Stimulated activated CD4-positive, alpha-beta T cell treated with anti-CD3 and anti-CD28 coated beads, Interleukin-12 subunit alpha, Interleukin-12 subunit beta, amount 100 ng/mL, for 4 hours (primary cell): ENCODE results near the gene FAM47E.
A peak's percentile ranks its signal among the peaks of the same experiment; 100 is the strongest.

Experiments
- DNase-seq: peaks from one replicate; pipeline ENCODE4 v3.0.0-alpha.2; 2020

Gene FAM47E

DNA sequence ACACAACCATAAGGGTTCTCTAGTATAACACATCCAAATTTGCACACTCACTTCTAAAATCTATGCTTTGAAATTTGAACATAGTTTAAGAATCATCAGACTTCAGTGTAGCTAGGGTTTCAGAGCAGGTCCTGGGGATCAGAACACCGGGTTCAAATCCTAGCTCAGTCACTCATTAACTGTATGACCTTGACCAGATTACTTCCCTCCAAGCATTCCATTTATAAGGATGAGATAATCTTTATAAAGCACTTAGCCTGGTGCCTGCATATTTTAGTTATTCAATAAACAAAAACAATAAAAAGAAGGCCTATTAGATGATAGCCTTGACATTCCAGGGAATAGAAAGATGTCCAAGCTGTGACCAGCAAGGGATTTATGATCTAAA lies 50.2 kb downstream of the FAM47E start:
- no peak for DNase-seq

DNA sequence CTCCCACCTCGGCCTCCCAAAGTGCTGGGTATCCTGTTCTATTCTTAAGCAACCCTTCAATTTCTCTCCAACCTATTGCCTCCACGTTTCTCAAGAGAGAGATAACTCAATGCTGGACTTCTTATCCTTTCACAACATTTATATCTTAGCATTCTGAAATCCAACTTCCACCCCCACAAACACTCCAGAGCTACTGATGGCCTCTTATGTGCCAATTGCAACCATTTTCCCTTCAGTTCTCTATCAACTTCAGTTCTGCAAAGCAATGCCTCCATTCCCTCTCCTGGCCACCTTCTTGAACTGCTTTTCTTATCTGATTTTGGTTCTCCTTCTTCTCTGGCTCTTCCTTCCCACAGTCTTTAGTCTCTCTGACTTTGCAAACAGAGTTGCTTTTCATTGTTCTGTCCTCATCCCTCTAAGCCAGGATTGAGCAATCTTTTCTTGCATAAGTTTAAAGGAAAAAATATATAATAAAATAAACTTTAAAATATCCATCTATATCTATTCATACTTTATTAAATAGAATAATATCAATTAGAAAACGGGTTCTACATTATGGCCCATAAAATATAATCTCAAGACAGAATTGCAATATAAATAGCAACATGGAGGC lies 51.4 kb downstream of the FAM47E start:
- DNase-seq = no peak

DNA sequence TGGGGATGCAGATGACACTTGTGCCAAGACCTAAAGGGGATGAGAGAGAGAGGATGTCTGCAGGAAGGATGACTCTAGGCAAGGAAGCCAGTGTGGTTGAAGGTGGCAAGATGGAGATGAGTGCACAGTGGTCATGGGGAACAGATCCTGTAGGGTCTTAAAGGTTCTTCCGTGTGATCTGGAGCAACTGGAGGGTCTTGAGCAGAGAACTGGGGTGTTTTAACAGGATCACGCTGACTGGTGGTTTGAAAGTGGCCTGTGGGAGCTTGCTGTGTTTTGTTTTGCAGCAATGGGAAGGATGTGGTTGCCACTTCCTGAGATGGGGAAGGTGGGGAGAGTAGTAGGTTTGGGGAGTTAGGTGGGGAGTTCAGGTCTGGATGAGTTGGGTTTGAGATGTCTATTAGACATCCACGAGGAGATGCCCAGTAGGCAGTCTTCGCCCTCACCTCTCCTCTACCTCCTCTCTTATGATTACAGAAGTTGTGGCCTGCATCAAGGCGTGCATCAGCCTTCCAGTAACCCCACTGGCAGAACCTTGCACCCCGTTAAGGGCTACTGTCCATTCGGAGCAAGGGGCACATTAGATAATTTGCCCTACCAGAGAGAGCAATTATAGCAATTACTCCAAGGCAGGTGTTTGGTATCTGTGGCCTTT lies 53.6 kb downstream of the FAM47E start:
- no peak for DNase-seq

DNA sequence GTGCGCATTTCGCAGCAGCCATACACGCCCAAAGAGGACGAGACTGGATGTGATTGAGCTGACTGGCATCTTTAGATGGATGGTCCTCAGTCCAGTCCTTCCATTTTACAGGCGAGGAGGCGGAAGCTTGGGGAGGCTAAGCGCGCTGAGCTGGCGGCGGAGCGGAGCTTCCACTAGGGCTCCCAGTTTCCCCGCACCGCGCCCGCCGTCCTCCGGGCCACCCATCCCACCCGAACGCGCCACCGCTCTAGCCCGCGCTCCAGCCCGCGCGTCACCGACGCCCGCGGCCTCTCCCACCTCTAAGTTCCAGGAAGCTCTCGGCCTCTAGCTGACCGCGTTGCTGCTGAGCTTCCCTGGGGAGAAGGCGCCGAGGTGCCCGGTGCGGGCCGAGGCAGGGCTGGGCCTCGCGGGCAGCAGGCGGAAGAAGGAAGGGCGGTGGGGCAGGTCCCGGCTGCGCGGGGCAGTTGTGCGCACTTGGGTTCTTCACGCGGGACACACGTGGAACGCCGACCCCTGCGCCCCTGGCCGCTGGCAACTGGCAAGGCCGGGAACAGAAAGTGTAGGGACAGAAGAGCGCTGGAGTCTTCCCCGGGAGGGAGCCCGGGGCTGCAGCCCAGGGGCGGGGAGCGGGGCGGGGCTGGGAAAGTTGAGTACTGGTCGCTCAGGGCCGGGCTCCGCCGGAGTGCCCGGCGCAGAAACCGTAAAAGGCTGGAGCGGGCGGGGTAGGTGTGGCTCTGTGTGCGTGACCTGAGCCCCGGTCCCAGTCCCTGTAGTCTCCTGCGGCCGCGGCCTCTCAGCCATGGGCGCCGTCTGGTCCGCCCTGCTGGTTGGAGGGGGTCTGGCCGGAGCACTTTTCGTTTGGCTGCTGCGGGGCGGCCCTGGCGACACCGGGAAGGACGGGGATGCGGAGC lies 54.7 kb downstream of the FAM47E start, which contains the start of gene STBD1:
TSS of gene STBD1 (plus strand) at position 763 of the 911 bp plus-strand sequence. CDS start at position 800, 37 bp downstream.
- peak; percentile 29 for DNase-seq

DNA sequence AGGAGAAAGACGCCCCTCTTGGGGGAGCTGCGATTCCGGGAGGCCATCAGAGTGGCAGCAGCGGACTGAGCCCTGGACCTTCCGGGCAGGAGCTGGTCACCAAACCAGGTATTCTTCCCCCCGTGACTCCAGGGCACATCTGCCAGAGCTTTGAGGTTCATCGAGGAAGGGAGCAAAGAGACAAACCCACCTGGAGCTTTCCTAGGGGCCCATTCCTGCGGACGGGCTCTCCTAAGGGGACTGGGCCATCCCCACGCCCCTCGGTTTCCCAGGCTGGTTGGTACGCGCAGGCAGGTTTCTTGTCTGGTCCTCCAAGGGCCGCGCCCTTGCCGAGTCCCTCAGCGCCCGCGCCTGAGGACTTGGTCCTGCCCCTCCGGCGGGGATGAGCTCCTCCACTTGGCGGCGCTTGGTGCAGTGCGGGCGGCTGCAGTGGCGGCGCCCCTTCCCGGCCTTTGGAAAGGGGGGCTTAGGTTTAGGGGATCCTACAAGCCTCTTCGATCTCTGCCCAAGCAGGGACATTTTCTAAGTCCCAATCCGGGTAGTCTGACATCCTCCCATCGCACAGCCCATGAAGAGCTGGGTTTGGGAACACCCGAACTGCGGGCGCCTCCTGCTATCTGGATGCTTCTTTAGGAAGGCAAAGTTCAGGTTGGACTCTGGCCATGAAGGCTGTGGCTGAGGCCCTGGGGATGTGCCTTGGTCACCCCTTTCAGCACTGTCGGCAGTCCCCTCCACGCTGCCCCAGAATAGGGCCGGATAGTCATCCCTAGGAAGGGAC lies 55.5 kb downstream of the FAM47E start:
- DNase-seq = peak; percentile 10

DNA sequence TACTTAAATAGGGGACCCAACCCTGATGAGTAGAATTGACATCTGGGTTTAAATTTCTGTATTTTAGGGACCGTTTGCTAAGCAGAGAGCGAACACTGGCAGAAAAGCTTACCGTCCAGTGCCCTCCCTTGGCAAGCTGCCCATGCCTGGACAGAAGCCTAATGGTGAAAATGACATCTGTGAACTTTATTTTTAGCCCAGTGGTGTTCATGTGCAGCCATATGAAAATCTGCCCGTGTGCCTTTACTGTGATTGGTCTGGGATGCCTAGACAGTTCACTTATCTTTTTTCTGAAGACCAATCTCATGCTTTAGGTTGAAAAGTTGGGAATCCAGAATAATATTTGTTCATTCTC lies 56.1 kb downstream of the FAM47E start:
- no peak for DNase-seq

DNA sequence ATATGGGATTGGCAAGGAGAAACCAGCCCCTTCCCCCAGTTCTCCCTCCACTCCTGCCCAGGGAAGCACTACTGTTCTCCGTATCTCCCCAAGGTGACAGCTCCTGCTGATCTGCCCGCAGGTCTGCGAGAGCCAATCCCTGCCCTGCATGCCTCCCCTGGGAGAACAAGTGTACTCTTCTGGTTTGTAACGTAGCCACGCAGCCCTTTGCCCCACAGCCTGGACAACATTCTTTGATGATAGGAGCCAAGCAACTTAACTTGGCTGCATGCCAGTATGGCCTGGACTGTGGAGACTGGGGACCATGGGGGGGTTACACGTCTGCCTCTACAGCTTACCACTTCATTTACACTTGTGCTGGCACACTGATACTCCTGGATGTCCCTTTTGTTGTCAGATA lies 57.0 kb downstream of the FAM47E start:
- DNase-seq = no peak

DNA sequence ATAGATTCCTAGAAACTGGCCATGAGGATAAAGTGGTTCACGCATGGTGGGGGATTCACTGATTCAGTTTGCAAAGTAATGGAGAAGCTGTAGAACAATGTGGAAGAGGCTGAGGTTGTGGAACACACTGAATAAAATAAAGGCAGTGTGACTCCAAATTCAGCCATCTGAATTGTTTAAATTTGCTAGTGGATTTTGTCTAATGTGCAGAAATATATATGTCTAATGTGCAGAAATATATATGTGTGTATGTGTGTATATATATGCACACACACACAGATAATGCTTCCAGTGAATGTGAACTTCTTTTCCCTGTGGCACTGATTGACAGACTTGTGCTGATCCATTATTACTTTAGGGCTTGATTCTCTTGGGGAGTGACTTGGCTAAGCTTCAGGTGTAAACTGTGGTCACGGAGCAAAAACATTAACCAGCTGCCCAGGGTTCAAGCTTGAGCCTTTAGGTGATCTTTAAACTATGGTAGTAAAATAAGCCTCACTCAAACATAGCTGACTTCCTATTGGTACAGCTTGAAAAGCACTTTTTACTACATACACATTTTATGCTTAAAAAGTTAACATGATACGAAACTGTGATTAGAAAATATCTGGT lies 58.5 kb downstream of the FAM47E start:
- no peak for DNase-seq

DNA sequence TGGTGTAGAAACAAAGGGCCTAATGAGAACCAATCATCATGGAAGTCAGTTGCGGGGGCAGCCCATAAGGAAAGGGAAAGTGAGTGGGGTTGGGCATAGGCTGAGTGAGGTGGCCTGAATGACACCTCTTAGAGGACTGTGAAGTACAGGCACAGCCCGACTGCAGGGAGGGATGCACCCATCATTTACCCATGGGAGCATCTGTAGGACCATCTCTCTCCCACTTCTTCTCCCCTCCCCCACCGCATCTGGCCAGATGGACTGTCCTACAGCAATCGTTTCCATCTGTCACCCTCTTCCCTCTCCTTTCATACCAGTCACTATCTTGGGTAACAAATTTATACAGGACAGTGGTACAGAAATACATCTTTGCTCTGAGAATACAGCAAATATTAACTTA lies 59.2 kb downstream of the FAM47E start:
- no peak for DNase-seq

DNA sequence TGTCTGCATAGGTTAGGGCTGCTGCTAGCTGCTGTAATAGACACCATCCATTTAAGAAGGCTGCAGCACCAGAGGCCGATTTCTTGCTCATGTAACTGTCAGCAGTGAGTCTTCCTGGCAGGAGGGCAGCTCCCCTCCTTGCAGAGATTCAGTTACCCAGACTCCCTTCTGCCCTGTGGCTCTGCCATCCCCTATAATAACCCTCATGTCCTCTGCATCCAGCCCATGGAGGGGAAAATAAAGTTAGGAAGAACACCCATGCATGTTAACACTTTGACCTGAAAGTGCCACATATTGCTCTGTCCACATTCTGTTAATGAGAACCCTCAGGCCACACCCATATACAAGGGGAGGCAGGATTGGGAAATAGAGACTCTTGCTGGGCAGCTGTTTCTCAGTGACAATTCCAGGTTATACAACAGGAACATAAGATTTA lies 60.4 kb downstream of the FAM47E start:
- no peak for DNase-seq

DNA sequence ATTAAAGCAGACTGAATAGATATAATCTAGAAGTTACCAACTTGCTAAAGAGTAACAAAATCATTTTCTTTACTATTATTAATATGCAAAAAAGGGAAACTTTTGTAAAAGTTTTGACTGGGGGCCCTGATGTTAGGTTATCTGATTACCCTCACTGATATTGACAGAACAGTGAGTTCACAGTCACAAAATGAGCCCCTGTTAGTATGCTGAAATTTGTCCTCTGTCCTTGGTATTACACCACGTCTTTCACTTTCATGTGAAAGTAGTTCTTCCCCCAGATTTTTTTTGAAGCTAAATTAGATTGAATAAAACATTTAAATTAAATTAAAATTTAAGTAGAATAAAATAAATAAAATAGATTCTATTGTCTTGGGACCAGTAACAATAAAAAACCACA lies 60.9 kb downstream of the FAM47E start:
- DNase-seq = no peak

DNA sequence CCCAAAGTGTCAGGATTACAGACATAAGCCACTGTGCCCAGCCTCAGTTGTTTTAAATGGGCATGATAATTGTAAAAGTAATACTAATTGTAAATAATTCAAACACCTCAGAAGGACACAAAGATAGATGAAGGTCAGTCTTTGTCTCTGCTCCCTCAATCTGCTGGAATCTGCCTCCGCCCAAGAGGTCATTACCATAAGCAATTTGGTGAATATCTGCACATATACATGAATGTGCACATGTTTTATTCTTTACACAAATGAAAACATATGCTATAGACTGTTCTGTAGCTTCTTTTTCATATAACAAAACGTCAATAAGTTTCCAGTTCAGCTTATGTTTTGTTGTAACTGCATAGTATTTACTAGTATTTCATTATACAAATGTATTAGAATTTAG lies 62.0 kb downstream of the FAM47E start:
- DNase-seq = no peak

DNA sequence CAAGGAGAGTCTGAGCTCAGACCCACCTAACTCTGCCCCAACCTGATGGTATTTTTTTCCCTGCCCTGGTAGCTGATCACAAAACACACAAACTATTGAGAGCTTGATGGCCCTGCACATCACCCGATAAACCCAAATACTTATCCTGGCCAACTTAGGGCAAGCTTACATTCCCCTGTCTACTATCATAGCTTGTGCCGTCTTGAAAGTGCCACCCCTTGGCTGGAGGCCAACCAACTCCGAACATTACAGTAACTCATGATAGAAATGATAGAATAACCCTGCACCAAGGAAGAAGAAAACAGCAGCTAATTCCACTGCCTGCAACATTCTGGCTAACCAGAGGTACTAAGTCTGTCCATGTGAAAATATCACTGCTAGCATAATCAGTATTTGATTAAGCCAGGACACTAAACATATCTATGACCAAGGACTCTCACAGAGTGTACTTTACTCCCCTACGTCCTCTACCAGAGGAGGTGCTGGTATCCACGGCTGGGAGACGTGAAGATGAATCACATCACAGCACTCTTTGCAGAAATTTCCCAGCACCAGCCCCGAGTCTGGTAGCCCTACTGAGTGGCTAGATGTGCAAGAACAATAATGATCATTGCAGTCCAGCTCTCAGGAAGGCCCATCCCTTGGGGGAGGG lies 63.9 kb downstream of the FAM47E start:
- DNase-seq = no peak

DNA sequence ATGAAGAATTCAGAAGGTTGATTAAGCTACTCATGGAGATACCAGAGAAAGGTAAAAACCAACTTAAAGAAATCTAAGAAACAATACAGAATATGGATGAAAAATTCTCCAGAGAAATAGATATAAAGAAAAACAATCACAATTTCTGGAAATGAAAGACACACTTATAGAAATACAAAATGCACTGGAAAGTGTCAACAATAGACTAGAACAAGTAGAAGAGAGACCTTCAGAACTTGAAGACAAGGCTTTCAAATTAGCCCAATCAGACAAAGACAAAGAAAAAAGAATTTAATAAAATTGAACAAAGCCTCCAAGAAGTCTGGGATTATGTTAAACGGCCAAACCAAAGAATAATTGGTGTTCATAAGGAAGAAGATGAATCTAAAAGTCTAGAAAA lies 64.6 kb downstream of the FAM47E start:
- no peak for DNase-seq

DNA sequence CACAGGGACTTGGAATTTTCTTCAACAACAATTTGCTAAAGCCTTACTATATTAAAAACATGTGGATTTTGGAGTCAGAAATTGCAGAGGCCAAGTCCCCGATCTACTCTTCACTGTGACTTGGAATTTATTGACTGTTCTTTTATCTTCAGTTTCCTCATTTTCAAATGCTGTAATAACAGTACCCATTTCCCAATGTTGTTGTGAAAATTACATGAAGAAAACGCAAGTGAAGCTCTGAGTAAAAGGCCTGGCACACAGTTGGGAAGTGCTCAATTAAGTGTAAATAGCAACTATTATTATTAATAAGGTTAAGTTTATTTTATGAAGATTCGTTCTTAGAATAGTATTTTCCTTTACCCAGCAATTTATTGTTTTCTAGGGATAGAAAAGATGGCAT lies 70.7 kb downstream of the FAM47E start:
- DNase-seq = no peak

DNA sequence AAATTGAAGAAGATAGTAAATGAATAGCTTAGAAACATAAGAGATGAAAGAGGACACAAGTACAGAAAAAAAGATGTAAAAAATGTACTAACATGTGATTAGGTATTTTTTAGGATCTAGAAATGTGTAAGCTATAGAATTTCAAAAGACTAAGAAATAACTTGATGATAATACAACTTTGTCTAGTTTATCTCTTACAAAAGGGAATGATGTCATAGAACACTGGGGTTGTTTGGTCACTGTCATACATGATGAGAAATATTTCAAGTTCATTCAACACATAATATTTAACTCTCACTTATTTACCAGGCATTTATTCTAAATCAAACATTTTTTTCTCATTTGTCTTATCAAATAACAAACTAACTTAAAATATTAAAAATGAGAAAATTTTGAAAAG lies 73.6 kb downstream of the FAM47E start:
- DNase-seq = no peak

DNA sequence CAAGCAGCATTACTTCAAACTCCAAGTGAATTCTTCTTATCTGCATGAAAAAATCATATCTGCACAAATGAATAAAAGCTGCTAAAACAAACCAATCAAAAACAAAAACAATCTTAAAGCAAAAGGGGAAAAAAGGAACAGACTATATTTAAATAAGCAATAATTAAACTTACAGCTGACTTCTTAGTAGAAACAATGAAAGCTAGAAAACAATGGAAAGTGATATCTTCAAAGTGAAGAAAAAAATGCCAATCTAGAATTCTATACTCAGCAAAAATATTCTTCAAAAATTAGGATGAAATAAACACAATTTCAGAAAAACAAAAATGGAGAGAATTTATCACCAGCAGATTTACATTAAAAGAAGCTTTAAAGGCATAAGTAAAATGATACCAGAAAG lies 75.0 kb downstream of the FAM47E start:
- no peak for DNase-seq
